Measurements from ENCODE around the gene BYSL. TPM values are rescaled to one million over a fixed set of nuclear protein-coding genes. Genes with fewer than 3 reads are reported as not detected.
A peak's percentile ranks its signal among the peaks of the same experiment; 100 is the strongest.

Gene BYSL
- total and polyA plus RNA-seq, 8 donors, result 12.6 to 24.9 (median 23.6) TPM

- intact Hi-C loops (cut with DNase I), result loop anchor here in 1 of 2 donors (5.0 kb wide), 1 partner anchor 107 kb away; no protein-coding TSS in a partner anchor
- no peaks in the 10 kb centered on the region for H3K27me3 ChIP-seq
- H3K36me3 ChIP-seq, result peaks cover 6 to 73% of the 10 kb centered on the region in 2 donors
- ATAC-seq, result no peak
- DNase-seq, result no peak
- peak overlapping the region in 1 of 2 donors; percentile 94 for H3K27ac ChIP-seq
- H3K9me3 ChIP-seq, result no peaks in the 10 kb centered on the region
- TF ChIP-seq CTCF (IDR thresholded peaks at IDR 0.05), result no peak
- no peak overlapping the region for H3K4me3 ChIP-seq
- peaks cover 38 to 58% of the 10 kb centered on the region in 2 donors for H3K4me1 ChIP-seq
Measured at GRCh38 chr6:41935193-41935574, 13.9 kb downstream of the BYSL start.

- ATAC-seq (no peak), DNase-seq (no peak)
- Histone ChIP-seq H3K27ac (peak overlapping the region in 1 of 2 donors; percentile 94), H3K4me1 (peaks cover 40 to 63% of the 10 kb centered on the region in 2 donors), H3K36me3 (peaks cover 6 to 68% of the 10 kb centered on the region in 2 donors), H3K4me3 (peak overlapping the region in 1 of 2 donors; percentile 99), H3K27me3 (no peaks in the 10 kb centered on the region), H3K9me3 (no peaks in the 10 kb centered on the region)
- TF ChIP-seq CTCF (IDR thresholded peaks at IDR 0.05), result no peak
- intact Hi-C loops (cut with DNase I), result loop anchor here in 1 of 2 donors (5.0 kb wide), 1 partner anchor 107 kb away; no protein-coding TSS in a partner anchor
Measured at GRCh38 chr6:41935685-41936072, 14.4 kb downstream of the BYSL start.

- Histone ChIP-seq H3K36me3 (peaks cover 6 to 63% of the 10 kb centered on the region in 2 donors), H3K27ac (peak overlapping the region in 1 of 2 donors; percentile 94), H3K4me1 (peaks cover 40 to 64% of the 10 kb centered on the region in 2 donors), H3K9me3 (no peaks in the 10 kb centered on the region), H3K27me3 (no peaks in the 10 kb centered on the region), H3K4me3 (peak overlapping the region in 1 of 2 donors; percentile 99)
- peak; percentile 37 to 80 (median 69) for DNase-seq
- intact Hi-C loops (cut with DNase I), result loop anchor here in 1 of 2 donors (5.0 kb wide), 1 partner anchor 106 kb away; no protein-coding TSS in a partner anchor
- peak; percentile 76 for ATAC-seq
- TF ChIP-seq CTCF (IDR thresholded peaks at IDR 0.05), result peak; percentile 85 to 87
Measured at GRCh38 chr6:41936073-41936837, 15.0 kb downstream of the BYSL start.

GRCh38 chr6:41937472-41937860 is 16.2 kb downstream of the BYSL start:
- peak overlapping the region in 1 of 2 donors; percentile 99 for H3K4me3 ChIP-seq
- ATAC-seq (no peak), DNase-seq (no peak)
- no peaks in the 10 kb centered on the region for H3K27me3 ChIP-seq
- no peaks in the 10 kb centered on the region for H3K9me3 ChIP-seq
- H3K36me3 ChIP-seq, result peaks cover 6 to 51% of the 10 kb centered on the region in 2 donors
- intact Hi-C loops (cut with DNase I), result loop anchor here in 1 of 2 donors (5.0 kb wide), 1 partner anchor 105 kb away; no protein-coding TSS in a partner anchor
- no peak for TF ChIP-seq CTCF (IDR thresholded peaks at IDR 0.05)
- peaks cover 45 to 69% of the 10 kb centered on the region in 2 donors for H3K4me1 ChIP-seq
- peak overlapping the region in 1 of 2 donors; percentile 94 for H3K27ac ChIP-seq

Data from left lung (tissue), 10 donors.